Measurements from ENCODE around the gene BCR.

DNA sequence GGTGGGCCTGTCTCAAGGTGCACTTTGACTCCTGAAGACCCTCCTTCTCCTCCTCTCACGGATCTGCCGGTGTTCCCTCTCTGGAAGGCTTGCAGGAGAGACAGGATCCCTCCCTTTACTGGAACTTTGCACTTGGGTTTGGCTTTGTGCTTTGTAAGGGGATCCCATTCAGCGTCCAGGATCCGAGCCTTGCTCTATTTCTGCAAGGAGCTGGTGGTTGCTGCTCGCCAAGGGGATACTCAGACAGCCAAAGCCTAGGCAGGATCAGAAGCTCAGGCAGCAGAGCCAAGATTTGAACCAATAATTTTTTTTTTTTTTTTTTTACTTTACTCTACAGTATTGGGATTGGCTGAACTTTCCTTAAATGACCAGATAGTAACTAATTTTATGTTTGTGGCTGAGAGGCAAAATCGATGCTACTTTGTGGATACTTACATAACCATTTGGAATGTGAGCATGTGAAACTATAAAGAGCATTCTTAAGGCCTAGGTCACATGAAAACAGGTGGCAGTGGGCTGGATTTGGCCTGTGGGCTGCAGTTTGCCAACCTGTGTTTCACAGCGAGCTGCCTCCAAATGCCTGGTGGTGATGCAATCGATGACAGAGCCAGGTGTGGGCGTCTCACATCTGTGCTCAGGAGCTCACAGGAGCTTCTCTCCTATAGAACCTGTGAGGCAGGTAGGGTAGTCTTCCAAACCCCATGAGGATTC is 25.2 kb downstream of the BCR start:
- TF ChIP-seq CBFB (CRISPR knock-in tag; IDR thresholded peaks at IDR 0.05; ENCODE audit: low read depth) (no peak), MLX (CRISPR knock-in tag; IDR thresholded peaks at IDR 0.05) (no peak), ZNF263 (CRISPR knock-in tag; IDR thresholded peaks at IDR 0.05; ENCODE audit: low read depth) (no peak)
- TF ChIP-seq, protein P1, sequence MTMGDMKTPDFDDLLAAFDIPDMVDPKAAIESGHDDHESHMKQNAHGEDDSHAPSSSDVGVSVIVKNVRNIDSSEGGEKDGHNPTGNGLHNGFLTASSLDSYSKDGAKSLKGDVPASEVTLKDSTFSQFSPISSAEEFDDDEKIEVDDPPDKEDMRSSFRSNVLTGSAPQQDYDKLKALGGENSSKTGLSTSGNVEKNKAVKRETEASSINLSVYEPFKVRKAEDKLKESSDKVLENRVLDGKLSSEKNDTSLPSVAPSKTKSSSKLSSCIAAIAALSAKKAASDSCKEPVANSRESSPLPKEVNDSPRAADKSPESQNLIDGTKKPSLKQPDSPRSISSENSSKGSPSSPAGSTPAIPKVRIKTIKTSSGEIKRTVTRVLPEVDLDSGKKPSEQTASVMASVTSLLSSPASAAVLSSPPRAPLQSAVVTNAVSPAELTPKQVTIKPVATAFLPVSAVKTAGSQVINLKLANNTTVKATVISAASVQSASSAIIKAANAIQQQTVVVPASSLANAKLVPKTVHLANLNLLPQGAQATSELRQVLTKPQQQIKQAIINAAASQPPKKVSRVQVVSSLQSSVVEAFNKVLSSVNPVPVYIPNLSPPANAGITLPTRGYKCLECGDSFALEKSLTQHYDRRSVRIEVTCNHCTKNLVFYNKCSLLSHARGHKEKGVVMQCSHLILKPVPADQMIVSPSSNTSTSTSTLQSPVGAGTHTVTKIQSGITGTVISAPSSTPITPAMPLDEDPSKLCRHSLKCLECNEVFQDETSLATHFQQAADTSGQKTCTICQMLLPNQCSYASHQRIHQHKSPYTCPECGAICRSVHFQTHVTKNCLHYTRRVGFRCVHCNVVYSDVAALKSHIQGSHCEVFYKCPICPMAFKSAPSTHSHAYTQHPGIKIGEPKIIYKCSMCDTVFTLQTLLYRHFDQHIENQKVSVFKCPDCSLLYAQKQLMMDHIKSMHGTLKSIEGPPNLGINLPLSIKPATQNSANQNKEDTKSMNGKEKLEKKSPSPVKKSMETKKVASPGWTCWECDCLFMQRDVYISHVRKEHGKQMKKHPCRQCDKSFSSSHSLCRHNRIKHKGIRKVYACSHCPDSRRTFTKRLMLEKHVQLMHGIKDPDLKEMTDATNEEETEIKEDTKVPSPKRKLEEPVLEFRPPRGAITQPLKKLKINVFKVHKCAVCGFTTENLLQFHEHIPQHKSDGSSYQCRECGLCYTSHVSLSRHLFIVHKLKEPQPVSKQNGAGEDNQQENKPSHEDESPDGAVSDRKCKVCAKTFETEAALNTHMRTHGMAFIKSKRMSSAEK (CRISPR knock-in tag; IDR thresholded peaks at IDR 0.05; ENCODE audit: borderline replicate concordance), result no peak
- TF ChIP-seq, protein P2, sequence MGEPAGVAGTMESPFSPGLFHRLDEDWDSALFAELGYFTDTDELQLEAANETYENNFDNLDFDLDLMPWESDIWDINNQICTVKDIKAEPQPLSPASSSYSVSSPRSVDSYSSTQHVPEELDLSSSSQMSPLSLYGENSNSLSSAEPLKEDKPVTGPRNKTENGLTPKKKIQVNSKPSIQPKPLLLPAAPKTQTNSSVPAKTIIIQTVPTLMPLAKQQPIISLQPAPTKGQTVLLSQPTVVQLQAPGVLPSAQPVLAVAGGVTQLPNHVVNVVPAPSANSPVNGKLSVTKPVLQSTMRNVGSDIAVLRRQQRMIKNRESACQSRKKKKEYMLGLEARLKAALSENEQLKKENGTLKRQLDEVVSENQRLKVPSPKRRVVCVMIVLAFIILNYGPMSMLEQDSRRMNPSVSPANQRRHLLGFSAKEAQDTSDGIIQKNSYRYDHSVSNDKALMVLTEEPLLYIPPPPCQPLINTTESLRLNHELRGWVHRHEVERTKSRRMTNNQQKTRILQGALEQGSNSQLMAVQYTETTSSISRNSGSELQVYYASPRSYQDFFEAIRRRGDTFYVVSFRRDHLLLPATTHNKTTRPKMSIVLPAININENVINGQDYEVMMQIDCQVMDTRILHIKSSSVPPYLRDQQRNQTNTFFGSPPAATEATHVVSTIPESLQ (CRISPR knock-in tag; IDR thresholded peaks at IDR 0.05), result no peak
- TF ChIP-seq, protein P3, sequence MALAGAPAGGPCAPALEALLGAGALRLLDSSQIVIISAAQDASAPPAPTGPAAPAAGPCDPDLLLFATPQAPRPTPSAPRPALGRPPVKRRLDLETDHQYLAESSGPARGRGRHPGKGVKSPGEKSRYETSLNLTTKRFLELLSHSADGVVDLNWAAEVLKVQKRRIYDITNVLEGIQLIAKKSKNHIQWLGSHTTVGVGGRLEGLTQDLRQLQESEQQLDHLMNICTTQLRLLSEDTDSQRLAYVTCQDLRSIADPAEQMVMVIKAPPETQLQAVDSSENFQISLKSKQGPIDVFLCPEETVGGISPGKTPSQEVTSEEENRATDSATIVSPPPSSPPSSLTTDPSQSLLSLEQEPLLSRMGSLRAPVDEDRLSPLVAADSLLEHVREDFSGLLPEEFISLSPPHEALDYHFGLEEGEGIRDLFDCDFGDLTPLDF (CRISPR knock-in tag; IDR thresholded peaks at IDR 0.05), result no peak

All from WTC11 (cell line).